ENCODE data around the gene KCNJ12.

DNA sequence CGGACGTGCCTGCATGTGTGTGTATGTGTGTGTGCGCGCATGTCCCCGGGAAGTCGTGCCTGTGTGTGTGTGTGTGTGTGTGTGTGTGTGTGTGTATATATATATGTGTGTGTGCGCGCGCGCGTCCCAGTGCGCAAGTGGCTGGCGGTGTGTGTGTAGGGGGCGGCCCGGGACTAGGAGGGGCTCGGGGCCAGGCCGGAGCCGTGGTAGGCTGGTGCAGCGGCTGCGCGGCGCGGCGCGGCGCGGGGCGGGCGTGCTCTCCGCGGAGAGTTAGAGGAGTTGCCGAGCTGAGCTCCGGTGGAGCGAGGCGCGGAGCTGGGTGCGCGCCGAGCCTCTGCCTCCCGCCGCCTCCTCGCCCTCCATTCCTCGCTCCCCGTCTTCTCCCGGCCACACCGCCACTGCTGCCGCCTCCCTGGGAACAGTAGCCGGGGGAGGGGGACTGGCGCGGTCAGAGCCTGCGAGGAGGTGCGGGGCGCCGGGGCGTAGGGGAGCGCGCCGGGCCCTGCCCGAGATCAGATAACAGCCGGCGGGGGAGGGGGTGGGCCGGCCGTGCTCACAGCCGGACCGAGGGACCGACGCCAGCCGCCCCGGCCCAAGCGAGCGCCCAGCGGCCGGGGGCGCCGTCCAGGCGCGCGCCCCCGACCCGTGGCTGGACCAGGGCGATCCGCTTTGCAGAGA lies at the start of gene KCNJ12:
- TF ChIP-seq, protein P1, sequence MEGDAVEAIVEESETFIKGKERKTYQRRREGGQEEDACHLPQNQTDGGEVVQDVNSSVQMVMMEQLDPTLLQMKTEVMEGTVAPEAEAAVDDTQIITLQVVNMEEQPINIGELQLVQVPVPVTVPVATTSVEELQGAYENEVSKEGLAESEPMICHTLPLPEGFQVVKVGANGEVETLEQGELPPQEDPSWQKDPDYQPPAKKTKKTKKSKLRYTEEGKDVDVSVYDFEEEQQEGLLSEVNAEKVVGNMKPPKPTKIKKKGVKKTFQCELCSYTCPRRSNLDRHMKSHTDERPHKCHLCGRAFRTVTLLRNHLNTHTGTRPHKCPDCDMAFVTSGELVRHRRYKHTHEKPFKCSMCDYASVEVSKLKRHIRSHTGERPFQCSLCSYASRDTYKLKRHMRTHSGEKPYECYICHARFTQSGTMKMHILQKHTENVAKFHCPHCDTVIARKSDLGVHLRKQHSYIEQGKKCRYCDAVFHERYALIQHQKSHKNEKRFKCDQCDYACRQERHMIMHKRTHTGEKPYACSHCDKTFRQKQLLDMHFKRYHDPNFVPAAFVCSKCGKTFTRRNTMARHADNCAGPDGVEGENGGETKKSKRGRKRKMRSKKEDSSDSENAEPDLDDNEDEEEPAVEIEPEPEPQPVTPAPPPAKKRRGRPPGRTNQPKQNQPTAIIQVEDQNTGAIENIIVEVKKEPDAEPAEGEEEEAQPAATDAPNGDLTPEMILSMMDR (IDR thresholded peaks at IDR 0.05), result no peak
- TF ChIP-seq POLR2A (IDR thresholded peaks at IDR 0.05), result no peak

Measured in adrenal gland (tissue), 5 donors.